PC-9 (cell line): Measurements from ENCODE around the gene MAP2K4. TPM values are rescaled to one million over a fixed set of nuclear protein-coding genes. Genes with fewer than 3 reads are reported as not detected.

ENCODE experiments used
- BruUV-seq: library from RNA; stranded (reverse); fragments of 400-500 nt; replicated peaks from 2 replicates; lab custom pipeline; 2021; lab: Mats Ljungman, UMichigan
- CTCF ChIA-PET: fragments of 300-600 bp; sonication (Branson Sonifier 250); formaldehyde crosslinking; loops from one replicate; lab custom pipeline; 2022; ENCODE audit warnings: antibody characterized with exemption; lab: Charles Lee
- POLR2A ChIA-PET: fragments of 300-600 bp; sonication (Branson Sonifier 250); formaldehyde crosslinking; loops from one replicate; lab custom pipeline; 2022; ENCODE audit warnings: antibody characterized with exemption; ENCODE audit not compliant: unreplicated experiment; lab: Charles Lee
- DNase-seq, 2 experiments: peaks; one replicate each; pipeline versions ENCODE4 v3.0.0 to v3.0.0-alpha.2; 2015 to 2022; ENCODE audit warnings: mixed read lengths in 1 of 2
- H2AFZ ChIP-seq: fragments of 200-600 bp; sonication (generic); 2 replicates; pipeline ENCODE4 v1.8.1; 2017; ENCODE audit warnings: antibody characterized with exemption
- H3F3A ChIP-seq: fragments of 200-600 bp; sonication (generic); 2 replicates; pipeline ENCODE4 v1.8.1; 2017; ENCODE audit warnings: antibody characterized with exemption, mild to moderate bottlenecking, low read depth; ENCODE audit not compliant: insufficient read depth
- H3K27ac ChIP-seq: fragments of 200-600 bp; sonication (generic); 2 replicates; pipeline ENCODE4 v1.6.1; 2016; ENCODE audit warnings: mixed run types
- H3K27me3 ChIP-seq: fragments of 200-600 bp; sonication (generic); 2 replicates; pipeline ENCODE4 v1.6.1; 2016; ENCODE audit warnings: low read depth, mixed run types; ENCODE audit not compliant: insufficient read depth
- H3K36me3 ChIP-seq: fragments of 200-600 bp; sonication (generic); 2 replicates; pipeline ENCODE4 v1.6.1; 2016; ENCODE audit warnings: low read depth, mixed run types
- H3K4me1 ChIP-seq: fragments of 200-600 bp; sonication (generic); replicated peaks from 2 replicates; pipeline ENCODE4 v1.6.1; 2016; ENCODE audit warnings: mixed run types; ENCODE audit not compliant: insufficient read depth
- H3K4me2 ChIP-seq: fragments of 200-600 bp; sonication (generic); 2 replicates; pipeline ENCODE4 v1.6.1; 2017; ENCODE audit warnings: mixed run types
- H3K4me3 ChIP-seq: fragments of 200-600 bp; sonication (generic); 2 replicates; pipeline ENCODE4 v1.6.1; 2016; ENCODE audit warnings: mixed run types
- H3K79me2 ChIP-seq: fragments of 200-600 bp; sonication (generic); 2 replicates; pipeline ENCODE4 v1.6.1; 2017; ENCODE audit warnings: low read depth, mixed run types
- H3K9me2 ChIP-seq: fragments of 200-600 bp; sonication (generic); 2 replicates; pipeline ENCODE4 v1.8.1; 2017; ENCODE audit warnings: mild to moderate bottlenecking; ENCODE audit not compliant: insufficient read depth
- H3K9me3 ChIP-seq: fragments of 200-600 bp; sonication (generic); 2 replicates; pipeline ENCODE4 v1.8.1; 2016; ENCODE audit warnings: low read depth; ENCODE audit not compliant: insufficient read depth
- H4K20me1 ChIP-seq: fragments of 200-600 bp; sonication (generic); 2 replicates; pipeline ENCODE4 v1.8.1; 2017; ENCODE audit not compliant: insufficient read depth
- EZH2 ChIP-seq: fragments of 200-600 bp; sonication (generic); IDR thresholded peaks from 2 replicates; pipeline ENCODE4 v1.8.0; 2017; ENCODE audit warnings: antibody characterized with exemption, low read depth
- intact Hi-C: fragments of 100-400 bp; cut with micrococcal nuclease; formaldehyde crosslinking; loops from one replicate; pipeline ENCODE4 v1.10.0; 2022; ENCODE audit not compliant: unreplicated experiment
- total RNA-seq: library from RNA; stranded (reverse); gene quantifications from 2 replicates; pipeline ENCODE4 v1.2.3, GENCODE V29; 2021
- TF ChIP-seq, protein P1 (sequence below): fragments of 200-600 bp; sonication (generic); conservative IDR thresholded peaks from 2 replicates; pipeline ENCODE4 v1.6.1; 2017; ENCODE audit warnings: mixed run types, antibody characterized with exemption, mild to moderate bottlenecking, moderate library complexity

The MAP2K4 gene
- total RNA-seq, 1 experiment from 2014 or later = 44.3 TPM

GRCh38 chr17:12136243-12136642, 115.6 kb downstream of the MAP2K4 start:
- Histone ChIP-seq H3K27me3 (no peaks in the 10 kb centered on the region), H3K36me3 (0 out of 2 replicates have a peak, but pooled peaks cover 4% of the 10 kb centered on the region), H3K79me2 (no peaks in the 10 kb centered on the region), H3K4me3 (no peak overlapping the region), H4K20me1 (no peaks in the 10 kb centered on the region), H3K27ac (no peak overlapping the region), H3K4me2 (no peak overlapping the region), H2AFZ (no peak overlapping the region), H3K4me1 (no peaks in the 10 kb centered on the region), H3F3A (no peaks in the 10 kb centered on the region), H3K9me3 (0 out of 2 replicates have a peak, but pooled peaks cover 5% of the 10 kb centered on the region), H3K9me2 (no peaks in the 10 kb centered on the region)
- no TSS peak for BruUV-seq
- DNase-seq = no peak
- CTCF ChIA-PET = no interaction called here
- intact Hi-C loops = no loop called here
- POLR2A ChIA-PET = interaction anchor here (0.5 to 0.6 kb wide), 2 partner anchors 139 to 656 kb away, joined by 3 read pairs; partner anchors contain the start of gene ZNF18
- no peak for TF ChIP-seq EZH2
- TF ChIP-seq, protein P1, sequence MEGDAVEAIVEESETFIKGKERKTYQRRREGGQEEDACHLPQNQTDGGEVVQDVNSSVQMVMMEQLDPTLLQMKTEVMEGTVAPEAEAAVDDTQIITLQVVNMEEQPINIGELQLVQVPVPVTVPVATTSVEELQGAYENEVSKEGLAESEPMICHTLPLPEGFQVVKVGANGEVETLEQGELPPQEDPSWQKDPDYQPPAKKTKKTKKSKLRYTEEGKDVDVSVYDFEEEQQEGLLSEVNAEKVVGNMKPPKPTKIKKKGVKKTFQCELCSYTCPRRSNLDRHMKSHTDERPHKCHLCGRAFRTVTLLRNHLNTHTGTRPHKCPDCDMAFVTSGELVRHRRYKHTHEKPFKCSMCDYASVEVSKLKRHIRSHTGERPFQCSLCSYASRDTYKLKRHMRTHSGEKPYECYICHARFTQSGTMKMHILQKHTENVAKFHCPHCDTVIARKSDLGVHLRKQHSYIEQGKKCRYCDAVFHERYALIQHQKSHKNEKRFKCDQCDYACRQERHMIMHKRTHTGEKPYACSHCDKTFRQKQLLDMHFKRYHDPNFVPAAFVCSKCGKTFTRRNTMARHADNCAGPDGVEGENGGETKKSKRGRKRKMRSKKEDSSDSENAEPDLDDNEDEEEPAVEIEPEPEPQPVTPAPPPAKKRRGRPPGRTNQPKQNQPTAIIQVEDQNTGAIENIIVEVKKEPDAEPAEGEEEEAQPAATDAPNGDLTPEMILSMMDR = no peak

- BruUV-seq = no TSS peak
- H4K20me1 ChIP-seq = no peaks in the 10 kb centered on the region
- POLR2A ChIA-PET = no interaction called here
- H2AFZ ChIP-seq = no peak overlapping the region
- H3K4me3 ChIP-seq = no peak overlapping the region
- intact Hi-C loops = no loop called here
- H3K9me3 ChIP-seq = 0 out of 2 replicates have a peak, but pooled peaks cover 5% of the 10 kb centered on the region
- no peaks in the 10 kb centered on the region for H3F3A ChIP-seq
- TF ChIP-seq EZH2 = no peak
- TF ChIP-seq, protein P1 = no peak
- no peaks in the 10 kb centered on the region for H3K27me3 ChIP-seq
- DNase-seq = no peak
- no peaks in the 10 kb centered on the region for H3K9me2 ChIP-seq
- CTCF ChIA-PET = no interaction called here
- no peak overlapping the region for H3K27ac ChIP-seq
- no peaks in the 10 kb centered on the region for H3K79me2 ChIP-seq
- H3K36me3 ChIP-seq = 0 out of 2 replicates have a peak, but pooled peaks cover 8% of the 10 kb centered on the region
- no peak overlapping the region for H3K4me2 ChIP-seq
- no peaks in the 10 kb centered on the region for H3K4me1 ChIP-seq
Measured at GRCh38 chr17:12136646-12137045, 116.0 kb downstream of the MAP2K4 start.

DNA sequence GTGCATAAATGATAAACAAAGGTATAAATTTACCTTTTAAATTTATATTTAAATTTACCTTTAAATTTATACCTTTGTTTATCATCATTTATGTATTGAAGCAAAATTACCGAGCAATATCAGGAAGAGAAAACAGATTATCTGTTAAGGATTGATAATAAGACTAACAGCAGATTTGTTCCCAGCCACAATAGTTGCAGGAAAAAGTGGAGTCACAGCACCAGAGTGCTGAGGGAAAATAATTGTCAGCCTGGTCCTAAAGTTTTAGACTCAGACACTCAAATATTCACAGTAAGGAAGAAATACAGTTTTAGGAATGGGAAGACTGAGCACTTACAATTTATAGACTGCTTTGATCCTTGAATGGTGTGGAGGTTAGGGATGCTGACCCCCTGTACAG, 117.2 kb downstream of the MAP2K4 start:
- BruUV-seq = no TSS peak
- H3K27ac ChIP-seq = no peak overlapping the region
- H3F3A ChIP-seq = no peaks in the 10 kb centered on the region
- CTCF ChIA-PET = no interaction called here
- H3K9me2 ChIP-seq = no peaks in the 10 kb centered on the region
- no peak for TF ChIP-seq EZH2
- TF ChIP-seq, protein P1 = no peak
- H4K20me1 ChIP-seq = no peaks in the 10 kb centered on the region
- no peaks in the 10 kb centered on the region for H3K4me1 ChIP-seq
- no peaks in the 10 kb centered on the region for H3K79me2 ChIP-seq
- 0 out of 2 replicates have a peak, but pooled peaks cover 8% of the 10 kb centered on the region for H3K36me3 ChIP-seq
- 0 out of 2 replicates have a peak, but pooled peaks cover 5% of the 10 kb centered on the region for H3K9me3 ChIP-seq
- H3K4me3 ChIP-seq = no peak overlapping the region
- H3K27me3 ChIP-seq = no peaks in the 10 kb centered on the region
- H2AFZ ChIP-seq = no peak overlapping the region
- POLR2A ChIA-PET = no interaction called here
- no peak for DNase-seq
- intact Hi-C loops = no loop called here
- H3K4me2 ChIP-seq = no peak overlapping the region
